LNCaP clone FGC (cell line): Measurements from ENCODE around the gene SETD1A.
"Not testable (repeated sequence)": the region's sequence is repeated elsewhere in the genome, so short reads cannot be mapped to it uniquely, and the experiment has no call there.

Experiments used
- DNase-seq: peaks from one replicate; pipeline ENCODE4 v3.0.0-alpha.2; 2011; ENCODE audit warnings: low read depth
- H3K4me3 ChIP-seq: 2 replicates; pipeline ENCODE4 v1.5.1; 2011; ENCODE audit warnings: mild to moderate bottlenecking, low read depth, low read length, control low read depth
- TF ChIP-seq, protein P1 (sequence below): IDR thresholded peaks from 2 replicates; pipeline ENCODE4 v1.5.1; 2012; ENCODE audit warnings: mild to moderate bottlenecking; ENCODE audit not compliant: control insufficient read depth, insufficient read depth; ENCODE audit errors: extremely low read depth

Gene SETD1A

DNA sequence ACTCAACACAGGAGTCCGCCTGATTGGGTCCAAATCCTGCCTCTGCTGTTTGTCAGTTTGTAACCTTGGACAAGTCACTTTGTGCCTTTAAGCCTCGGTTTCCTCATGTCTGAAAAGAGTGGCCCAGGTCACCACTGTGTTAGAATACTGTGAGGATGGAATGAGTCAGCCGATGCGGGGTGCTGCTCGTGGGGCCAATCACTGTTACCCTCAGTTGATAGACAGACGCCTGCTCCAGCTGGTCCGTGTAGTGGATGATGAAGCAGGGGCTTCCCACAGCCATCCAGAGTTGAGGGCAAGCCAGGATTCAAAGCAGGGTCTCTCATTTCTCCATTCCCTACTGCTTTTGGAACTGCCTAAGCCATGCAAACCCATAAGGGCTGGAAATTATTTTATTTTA, 28.4 kb upstream of the SETD1A start:
- no peak for DNase-seq
- TF ChIP-seq, protein P1, sequence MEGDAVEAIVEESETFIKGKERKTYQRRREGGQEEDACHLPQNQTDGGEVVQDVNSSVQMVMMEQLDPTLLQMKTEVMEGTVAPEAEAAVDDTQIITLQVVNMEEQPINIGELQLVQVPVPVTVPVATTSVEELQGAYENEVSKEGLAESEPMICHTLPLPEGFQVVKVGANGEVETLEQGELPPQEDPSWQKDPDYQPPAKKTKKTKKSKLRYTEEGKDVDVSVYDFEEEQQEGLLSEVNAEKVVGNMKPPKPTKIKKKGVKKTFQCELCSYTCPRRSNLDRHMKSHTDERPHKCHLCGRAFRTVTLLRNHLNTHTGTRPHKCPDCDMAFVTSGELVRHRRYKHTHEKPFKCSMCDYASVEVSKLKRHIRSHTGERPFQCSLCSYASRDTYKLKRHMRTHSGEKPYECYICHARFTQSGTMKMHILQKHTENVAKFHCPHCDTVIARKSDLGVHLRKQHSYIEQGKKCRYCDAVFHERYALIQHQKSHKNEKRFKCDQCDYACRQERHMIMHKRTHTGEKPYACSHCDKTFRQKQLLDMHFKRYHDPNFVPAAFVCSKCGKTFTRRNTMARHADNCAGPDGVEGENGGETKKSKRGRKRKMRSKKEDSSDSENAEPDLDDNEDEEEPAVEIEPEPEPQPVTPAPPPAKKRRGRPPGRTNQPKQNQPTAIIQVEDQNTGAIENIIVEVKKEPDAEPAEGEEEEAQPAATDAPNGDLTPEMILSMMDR = no peak
- H3K4me3 ChIP-seq = no peak overlapping the region

DNA sequence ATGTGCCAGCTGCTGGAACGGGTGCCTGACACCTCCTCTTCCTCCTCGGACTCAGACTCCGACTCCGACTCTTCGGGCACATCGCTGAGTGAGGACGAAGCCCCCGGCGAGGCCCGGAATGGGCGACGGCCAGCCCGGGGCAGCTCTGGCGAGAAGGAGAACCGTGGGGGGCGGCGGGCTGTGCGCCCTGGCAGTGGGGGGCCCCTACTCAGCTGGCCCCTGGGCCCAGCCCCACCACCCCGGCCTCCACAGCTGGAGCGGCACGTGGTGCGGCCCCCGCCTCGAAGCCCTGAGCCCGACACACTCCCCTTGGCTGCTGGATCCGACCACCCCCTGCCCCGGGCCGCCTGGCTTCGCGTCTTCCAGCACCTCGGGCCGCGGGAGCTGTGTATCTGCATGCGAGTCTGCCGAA, 27.4 kb upstream of the SETD1A start:
- DNase-seq = no peak
- TF ChIP-seq, protein P1 = no peak
- H3K4me3 ChIP-seq = no peak overlapping the region

DNA sequence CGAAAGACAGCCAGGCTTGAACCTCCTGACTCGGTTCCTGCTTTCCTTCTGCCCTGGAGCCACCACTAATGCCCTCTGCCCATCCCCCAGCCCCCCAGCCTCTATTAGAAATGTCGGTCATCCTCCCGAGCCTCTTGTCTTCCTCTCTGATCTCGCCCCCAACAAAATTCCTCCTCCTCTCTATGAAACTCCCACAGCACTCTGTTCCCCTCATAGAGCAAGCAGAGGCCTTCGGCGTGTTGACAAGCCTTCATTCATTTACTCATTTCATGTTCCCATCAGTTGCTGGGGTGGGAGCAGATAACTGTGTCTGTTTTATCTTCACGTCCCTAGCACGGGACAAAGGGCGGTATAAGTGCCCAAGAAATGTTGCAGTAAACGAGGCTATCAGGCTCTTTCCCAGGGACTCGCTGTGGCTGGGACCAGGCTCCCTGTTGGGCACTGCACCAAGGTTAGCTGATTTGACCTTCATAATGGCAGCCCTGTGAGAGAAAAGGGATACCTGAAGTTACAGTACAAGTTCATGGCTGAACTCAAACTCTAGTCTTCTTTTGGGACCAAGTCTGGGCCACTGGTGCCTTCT, 26.4 kb upstream of the SETD1A start:
- TF ChIP-seq, protein P1 = no peak
- DNase-seq = no peak
- no peak overlapping the region for H3K4me3 ChIP-seq

DNA sequence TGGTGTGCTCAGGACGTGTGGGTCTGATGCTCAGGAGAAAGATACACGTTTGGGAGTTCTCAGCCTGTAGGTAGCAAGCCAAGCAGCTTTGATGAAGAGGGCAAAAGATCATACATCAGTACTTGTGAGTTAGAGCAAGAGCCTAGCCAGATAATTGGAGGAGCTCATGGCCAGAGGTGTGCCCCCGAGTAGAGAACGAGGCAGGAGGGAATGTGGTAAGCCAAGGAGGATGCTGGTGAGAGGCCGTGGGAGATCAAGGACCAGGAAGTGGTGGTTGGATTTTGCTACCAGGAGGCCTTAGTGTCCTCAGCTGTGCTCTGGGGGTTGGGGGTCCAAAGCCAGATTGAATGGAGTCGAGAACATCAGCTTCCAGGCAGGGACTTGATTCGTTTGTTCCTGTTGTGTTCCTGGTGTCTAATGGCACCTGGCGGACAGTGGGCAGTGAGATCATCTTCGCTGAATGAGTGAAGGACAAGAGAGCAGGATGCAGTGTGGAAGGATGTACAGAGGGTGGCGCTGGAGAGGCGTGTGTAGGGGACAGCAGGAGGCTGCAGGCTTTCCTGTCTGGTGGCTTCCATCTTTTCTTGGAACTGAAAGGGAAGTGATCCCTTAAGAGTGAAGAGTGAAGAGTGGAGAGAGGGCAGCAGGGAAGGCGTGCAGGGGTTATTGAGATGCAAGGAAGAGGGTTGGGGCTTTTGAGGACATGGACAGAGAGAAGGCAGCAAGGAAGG, 22.6 kb upstream of the SETD1A start:
- DNase-seq = no peak
- H3K4me3 ChIP-seq = no peak overlapping the region
- TF ChIP-seq, protein P1 = peak; percentile 29; the same call in 1 of the 2 replicates

DNA sequence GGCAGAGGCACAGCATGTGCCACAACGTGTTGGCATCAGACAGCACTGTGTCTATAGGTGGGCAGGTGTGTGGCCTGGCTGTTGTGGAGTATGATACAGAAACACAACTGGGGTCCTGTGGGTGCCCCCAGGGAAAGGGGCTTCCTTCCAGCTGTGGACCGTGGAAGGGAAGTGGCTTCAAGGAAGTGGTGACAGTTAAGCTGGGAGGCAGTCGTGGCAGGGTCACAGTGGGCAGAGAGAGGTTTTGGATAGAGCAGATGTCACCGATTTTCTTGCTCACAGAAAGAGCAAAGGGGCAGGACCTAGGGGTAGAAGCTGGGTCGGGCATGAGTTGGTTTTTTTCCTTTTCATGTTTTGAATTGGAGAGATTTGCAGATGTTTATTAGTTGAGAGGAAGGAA, 19.9 kb upstream of the SETD1A start:
- DNase-seq = no peak
- TF ChIP-seq, protein P1 = no peak
- H3K4me3 ChIP-seq = no peak overlapping the region

- DNase-seq, H3K4me3 ChIP-seq: not testable (repeated sequence)
These were observed 18.0 kb upstream of the SETD1A start for GRCh38 chr16:30939571-30939970.

- TF ChIP-seq, protein P1 = peak; percentile 84
- no peak overlapping the region for H3K4me3 ChIP-seq
- DNase-seq = no peak
These were observed 15.7 kb upstream of the SETD1A start for GRCh38 chr16:30941600-30942425.
